Fibroblast of the aortic adventitia (primary cell): ENCODE data around the gene RGS5. TPM values are rescaled to one million over a fixed set of nuclear protein-coding genes. Genes with fewer than 3 reads are reported as not detected.

Experiments
- DNase-seq: peaks from one replicate; pipeline ENCODE4 v3.0.0-alpha.2; 2010; ENCODE audit warnings: low read depth
- H3K4me3 ChIP-seq: 2 replicates; pipeline ENCODE4 v1.5.1; 2011; ENCODE audit warnings: low read depth, mild to moderate bottlenecking, control low read depth, low read length, moderate library complexity
- CTCF ChIP-seq: IDR thresholded peaks from 2 replicates; pipeline ENCODE4 v1.5.1; 2011; ENCODE audit warnings: mild to moderate bottlenecking, low read length, control low read depth, inconsistent platforms; ENCODE audit not compliant: insufficient read depth
- total RNA-seq: library from RNA; depleted of rRNA; stranded (reverse); fragments of >200 nt; gene quantifications from 2 replicates; pipeline ENCODE4 v1.2.3, GENCODE V29; 2012; ENCODE audit warnings: low replicate concordance

RGS5 gene
- total RNA-seq, 1 donor: 20.2 TPM

- no peak for DNase-seq
- H3K4me3 ChIP-seq: no peak overlapping the region
- TF ChIP-seq CTCF: no peak
Measured at GRCh38 chr1:163186862-163187261, 15.9 kb downstream of the RGS5 start.

GRCh38 chr1:163182330-163182949 lies 20.3 kb downstream of the RGS5 start:
- DNase-seq: no peak
- no peak for TF ChIP-seq CTCF
- no peak overlapping the region for H3K4me3 ChIP-seq

GRCh38 chr1:163178628-163179027 lies 24.1 kb downstream of the RGS5 start:
- peak; percentile 72 for DNase-seq
- no peak for TF ChIP-seq CTCF
- no peak overlapping the region for H3K4me3 ChIP-seq

- TF ChIP-seq CTCF: no peak
- DNase-seq: no peak
- no peak overlapping the region for H3K4me3 ChIP-seq
Measured at GRCh38 chr1:163176797-163177196, 25.9 kb downstream of the RGS5 start.

- peak; percentile 94 for TF ChIP-seq CTCF
- peak overlapping the region; percentile 39 for H3K4me3 ChIP-seq
- peak; percentile 87 for DNase-seq
Measured at GRCh38 chr1:163174524-163175437, 27.9 kb downstream of the RGS5 start.

- H3K4me3 ChIP-seq: no peak overlapping the region
- TF ChIP-seq CTCF: no peak
- peak; percentile 35 for DNase-seq
Measured at GRCh38 chr1:163173121-163173520, 29.6 kb downstream of the RGS5 start.
